Left ventricle myocardium inferior (tissue), 1 donor: ENCODE measurements around the gene MEIKIN. TPM values are rescaled to one million over a fixed set of nuclear protein-coding genes. Genes with fewer than 3 reads are reported as not detected.

Experiments used
- DNase-seq: peaks from one replicate; pipeline ENCODE4 v3.0.0-alpha.2; 2020
- H3K27ac ChIP-seq: fragments of 200-600 bp; replicated peaks from 2 replicates; pipeline ENCODE4 v1.8.0; 2021
- H3K27me3 ChIP-seq: fragments of 200-600 bp; 2 replicates; pipeline ENCODE4 v1.8.0; 2021; ENCODE audit warnings: low read depth
- H3K36me3 ChIP-seq: fragments of 200-600 bp; 2 replicates; pipeline ENCODE4 v1.8.0; 2021
- H3K4me1 ChIP-seq: fragments of 200-600 bp; 2 replicates; pipeline ENCODE4 v1.8.0; 2021
- H3K4me3 ChIP-seq: fragments of 200-600 bp; 2 replicates; pipeline ENCODE4 v1.8.0; 2021; ENCODE audit warnings: mild to moderate bottlenecking, moderate library complexity
- H3K9me3 ChIP-seq: fragments of 200-600 bp; replicated peaks from 2 replicates; pipeline ENCODE4 v1.8.0; 2021
- intact Hi-C: fragments of 100-400 bp; cut with micrococcal nuclease; formaldehyde crosslinking; loops from one replicate; pipeline ENCODE4 v1.11.0; 2022
- total RNA-seq: library from RNA; stranded (reverse); fragmentation: NEBNext Ultra II Directional; extraction: Animal tissue kit (Norgen Biotek cat#: 25700); gene quantifications from one replicate; pipeline ENCODE4 v1.2.1, GENCODE V29; 2021
- TF ChIP-seq, protein P1 (sequence below): fragments of 200-600 bp; IDR thresholded peaks from 2 replicates; pipeline ENCODE4 v1.8.0; 2021; ENCODE audit warnings: antibody characterized with exemption, mild to moderate bottlenecking, borderline replicate concordance
- donor health status: DM: no; HTN: yes; CAD: no; lungs with severe emphysema.

The MEIKIN gene
- total RNA-seq, 1 donor from 2014 or later: not detected

GRCh38 chr5:131959136-131959535 lies 13.7 kb upstream of the MEIKIN start:
- no peaks in the 10 kb centered on the region for H3K9me3 ChIP-seq
- TF ChIP-seq, protein P1, sequence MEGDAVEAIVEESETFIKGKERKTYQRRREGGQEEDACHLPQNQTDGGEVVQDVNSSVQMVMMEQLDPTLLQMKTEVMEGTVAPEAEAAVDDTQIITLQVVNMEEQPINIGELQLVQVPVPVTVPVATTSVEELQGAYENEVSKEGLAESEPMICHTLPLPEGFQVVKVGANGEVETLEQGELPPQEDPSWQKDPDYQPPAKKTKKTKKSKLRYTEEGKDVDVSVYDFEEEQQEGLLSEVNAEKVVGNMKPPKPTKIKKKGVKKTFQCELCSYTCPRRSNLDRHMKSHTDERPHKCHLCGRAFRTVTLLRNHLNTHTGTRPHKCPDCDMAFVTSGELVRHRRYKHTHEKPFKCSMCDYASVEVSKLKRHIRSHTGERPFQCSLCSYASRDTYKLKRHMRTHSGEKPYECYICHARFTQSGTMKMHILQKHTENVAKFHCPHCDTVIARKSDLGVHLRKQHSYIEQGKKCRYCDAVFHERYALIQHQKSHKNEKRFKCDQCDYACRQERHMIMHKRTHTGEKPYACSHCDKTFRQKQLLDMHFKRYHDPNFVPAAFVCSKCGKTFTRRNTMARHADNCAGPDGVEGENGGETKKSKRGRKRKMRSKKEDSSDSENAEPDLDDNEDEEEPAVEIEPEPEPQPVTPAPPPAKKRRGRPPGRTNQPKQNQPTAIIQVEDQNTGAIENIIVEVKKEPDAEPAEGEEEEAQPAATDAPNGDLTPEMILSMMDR: no peak
- H3K27me3 ChIP-seq: no peaks in the 10 kb centered on the region
- H3K27ac ChIP-seq: no peak overlapping the region
- no peak overlapping the region for H3K4me3 ChIP-seq
- intact Hi-C loops: no loop called here
- no peaks in the 10 kb centered on the region for H3K4me1 ChIP-seq
- no peaks in the 10 kb centered on the region for H3K36me3 ChIP-seq
- DNase-seq: no peak

DNA sequence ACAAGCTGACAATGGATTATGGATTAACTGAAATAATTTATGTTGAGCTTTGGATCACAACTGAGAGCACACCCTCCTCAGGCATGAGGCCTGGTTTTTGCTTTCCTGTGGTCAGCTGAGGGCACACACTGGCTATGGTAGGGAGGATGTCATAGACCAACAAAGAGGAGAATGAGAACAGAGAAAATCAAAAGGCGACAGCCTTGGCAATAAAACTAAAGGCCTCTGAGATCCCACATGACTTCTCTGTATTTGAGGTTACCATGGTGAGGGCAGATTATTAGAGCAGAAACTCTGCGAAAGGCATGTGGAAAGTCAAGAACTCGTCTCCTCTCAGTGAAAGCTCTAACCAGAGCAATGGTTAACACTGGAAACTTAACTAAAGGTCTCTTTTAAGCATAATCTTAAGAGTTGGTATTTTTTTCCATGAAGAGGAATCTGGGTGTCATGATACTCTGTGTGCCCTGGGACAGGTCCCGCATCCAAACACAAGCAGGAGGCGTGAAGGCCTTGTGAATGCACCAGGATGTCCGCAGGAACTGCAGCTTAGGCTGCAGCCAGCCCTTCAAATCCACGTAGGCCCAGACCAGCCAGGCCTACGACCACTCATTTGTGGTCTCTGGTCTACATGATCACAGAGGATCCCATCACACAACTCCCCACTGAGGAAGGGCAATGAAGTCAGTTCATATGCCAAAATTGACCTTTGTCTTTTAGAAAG lies 12.4 kb upstream of the MEIKIN start:
- no peak overlapping the region for H3K4me3 ChIP-seq
- no peak for DNase-seq
- H3K36me3 ChIP-seq: no peaks in the 10 kb centered on the region
- no peaks in the 10 kb centered on the region for H3K27me3 ChIP-seq
- TF ChIP-seq, protein P1: no peak
- no peaks in the 10 kb centered on the region for H3K9me3 ChIP-seq
- intact Hi-C loops: no loop called here
- no peak overlapping the region for H3K27ac ChIP-seq
- H3K4me1 ChIP-seq: no peaks in the 10 kb centered on the region

DNA sequence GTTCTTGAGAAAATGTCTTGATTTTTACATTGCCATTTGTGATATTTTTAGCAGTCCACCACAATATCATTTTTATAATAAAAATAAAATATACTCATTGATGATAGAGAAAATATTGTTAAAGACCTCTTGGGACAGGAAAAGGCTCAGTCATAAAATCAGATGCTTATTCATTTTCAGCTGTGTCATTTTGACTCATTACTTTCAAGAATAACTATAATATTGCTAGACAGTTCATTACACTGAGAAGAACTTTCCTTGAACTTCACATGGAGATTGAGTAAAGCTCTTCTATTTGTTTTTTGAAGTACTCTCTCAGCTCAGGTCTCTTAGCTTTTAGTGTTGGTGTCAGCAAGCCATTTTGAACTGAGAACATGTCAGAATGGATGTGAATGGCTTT lies 8.5 kb upstream of the MEIKIN start:
- no peak for DNase-seq
- intact Hi-C loops: no loop called here

GRCh38 chr5:131952301-131952857 lies 6.9 kb upstream of the MEIKIN start:
- DNase-seq: no peak
- Histone ChIP-seq H3K4me1 (no peaks in the 10 kb centered on the region), H3K4me3 (no peak overlapping the region), H3K27ac (no peak overlapping the region), H3K9me3 (no peaks in the 10 kb centered on the region), H3K27me3 (peaks cover 6% of the 10 kb centered on the region), H3K36me3 (no peaks in the 10 kb centered on the region)
- TF ChIP-seq, protein P1: no peak
- intact Hi-C loops: no loop called here

More for the DNA sequence above, 8.5 kb upstream of the MEIKIN start:
- Histone ChIP-seq H3K4me1 (no peaks in the 10 kb centered on the region), H3K27ac (no peak overlapping the region), H3K27me3 (peaks cover 6% of the 10 kb centered on the region), H3K36me3 (no peaks in the 10 kb centered on the region), H3K4me3 (no peak overlapping the region), H3K9me3 (no peaks in the 10 kb centered on the region)
- TF ChIP-seq, protein P1: no peak

- H3K4me1 ChIP-seq: no peaks in the 10 kb centered on the region
- TF ChIP-seq, protein P1: no peak
- H3K9me3 ChIP-seq: no peaks in the 10 kb centered on the region
- H3K27ac ChIP-seq: no peak overlapping the region
- no peak overlapping the region for H3K4me3 ChIP-seq
- no peak for DNase-seq
- peaks cover 6% of the 10 kb centered on the region for H3K27me3 ChIP-seq
- H3K36me3 ChIP-seq: no peaks in the 10 kb centered on the region
- intact Hi-C loops: no loop called here
Observed at GRCh38 chr5:131950706-131951105, 5.2 kb upstream of the MEIKIN start.
